H1 (cell line): ENCODE results near the gene CHD1. TPM values are rescaled to one million over a fixed set of nuclear protein-coding genes. Genes with fewer than 3 reads are reported as not detected.
A peak's percentile ranks its signal among the peaks of the same experiment; 100 is the strongest.

Experiments
- CTCF ChIA-PET: fragments of 300-600 bp; sonication (Branson Sonifier 250); formaldehyde crosslinking; loops from one replicate; lab custom pipeline; 2021; ENCODE audit not compliant: partially characterized antibody; lab: Charles Lee
- POLR2A ChIA-PET: fragments of 300-600 bp; sonication (Branson Sonifier 250); formaldehyde crosslinking; loops from one replicate; lab custom pipeline; 2021; ENCODE audit warnings: inconsistent platforms; ENCODE audit not compliant: partially characterized antibody; lab: Charles Lee
- DNase-seq, 2 experiments: peaks; one replicate each; pipeline versions ENCODE4 v3.0.0 to v3.0.0-alpha.2; 2010 to 2022; ENCODE audit warnings: low spot score in 2 of 2, low read depth in 1 of 2, mixed read lengths in 1 of 2
- FAIRE-seq: peaks from 2 replicates; lab custom pipeline; 2011; peaks lifted over from hg19 to GRCh38; lab: Jason Lieb, UNC
- H2AFZ ChIP-seq: 2 replicates; pipeline ENCODE4 v1.8.1; 2012; ENCODE audit warnings: low read length, inconsistent platforms
- H2AK5ac ChIP-seq: 2 replicates; pipeline ENCODE4 v1.6.1; 2013; ENCODE audit warnings: low read depth, low read length
- H2BK120ac ChIP-seq: replicated peaks from 2 replicates; pipeline ENCODE3; 2013; ENCODE audit warnings: low read depth, low read length, inconsistent platforms
- H2BK12ac ChIP-seq: 2 replicates; pipeline ENCODE4 v1.6.1; 2013; ENCODE audit warnings: low read depth, low read length
- H2BK15ac ChIP-seq: 2 replicates; pipeline ENCODE4 v1.6.1; 2013; ENCODE audit warnings: low read length
- H2BK20ac ChIP-seq: 2 replicates; pipeline ENCODE4 v1.6.1; 2013; ENCODE audit warnings: low read length
- H2BK5ac ChIP-seq: 2 replicates; pipeline ENCODE4 v1.6.1; 2013; ENCODE audit warnings: low read depth, low read length
- H3K14ac ChIP-seq: 2 replicates; pipeline ENCODE4 v1.6.1; 2013; ENCODE audit warnings: inconsistent platforms; ENCODE audit not compliant: insufficient read length
- H3K18ac ChIP-seq: 2 replicates; pipeline ENCODE4 v1.6.1; 2013; ENCODE audit warnings: low read length; ENCODE audit errors: extremely low read depth
- H3K23ac ChIP-seq: 2 replicates; pipeline ENCODE4 v1.6.1; 2013; ENCODE audit warnings: inconsistent platforms; ENCODE audit not compliant: insufficient read length
- H3K23me2 ChIP-seq: 2 replicates; pipeline ENCODE4 v1.6.1; 2013; ENCODE audit warnings: low read depth, low read length
- H3K27ac ChIP-seq: 2 replicates; pipeline ENCODE4 v1.6.1; 2011; ENCODE audit warnings: low read depth, low read length, inconsistent platforms
- H3K27me3 ChIP-seq, 4 experiments: replicated peaks in 1 of 4; 1 replicate in 1 of 4; 2 replicates in 3 of 4; pipeline versions ENCODE4 v1.6.1 to v1.8.1; 2011 to 2013; ENCODE audit warnings: low read length in 3 of 4, mild to moderate bottlenecking in 3 of 4, inconsistent platforms in 2 of 4, mixed read lengths in 2 of 4, moderate library complexity in 1 of 4; ENCODE audit not compliant: control insufficient read depth in 3 of 4, insufficient read depth in 3 of 4; ENCODE audit errors: extremely low read depth in 1 of 4
- H3K36me3 ChIP-seq, 4 experiments: 2 replicates each; pipeline versions ENCODE4 v1.6.1 to v1.8.1; 2011 to 2013; ENCODE audit warnings: mild to moderate bottlenecking in 4 of 4, low read length in 3 of 4, moderate library complexity in 2 of 4, control low read depth in 1 of 4, inconsistent platforms in 1 of 4; ENCODE audit not compliant: insufficient read depth in 4 of 4, control insufficient read depth in 2 of 4
- H3K4ac ChIP-seq: replicated peaks from 2 replicates; pipeline ENCODE3; 2013; ENCODE audit warnings: low read length, low read depth, mixed read lengths, inconsistent platforms; ENCODE audit not compliant: insufficient read length
- H3K4me1 ChIP-seq, 4 experiments: replicated peaks in 1 of 4; 1 replicate in 1 of 4; 2 replicates in 3 of 4; pipeline versions ENCODE4 v1.6.1 to v1.8.1; 2011 to 2013; ENCODE audit warnings: low read length in 3 of 4, inconsistent platforms in 2 of 4, mixed read lengths in 1 of 4; ENCODE audit not compliant: insufficient read depth in 4 of 4, control insufficient read depth in 3 of 4
- H3K4me2 ChIP-seq, 2 experiments: 2 replicates each; pipeline versions ENCODE4 v1.6.1 to v1.8.1; 2011 to 2013; ENCODE audit warnings: low read depth in 2 of 2, low read length in 2 of 2, control low read depth in 1 of 2, inconsistent platforms in 1 of 2, mild to moderate bottlenecking in 1 of 2; ENCODE audit not compliant: insufficient read depth in 1 of 2
- H3K4me3 ChIP-seq, 4 experiments: fragments of 200-600, 300-600 bp in 1 of 4; sonication (generic), shearing (Covaris generic), sonication (Bioruptor Twin) in 1 of 4; 2 replicates each; pipeline versions ENCODE4 v1.5.1 to v1.8.1; 2011 to 2016; ENCODE audit warnings: low read length in 4 of 4, low read depth in 3 of 4, control low read depth in 2 of 4, inconsistent platforms in 2 of 4, mild to moderate bottlenecking in 2 of 4, mixed read lengths in 1 of 4, moderate library complexity in 1 of 4; ENCODE audit not compliant: insufficient read depth in 2 of 4; ENCODE audit errors: extremely low read depth in 1 of 4
- H3K56ac ChIP-seq: replicated peaks from 2 replicates; pipeline ENCODE3; 2013; ENCODE audit warnings: low read depth, mild to moderate bottlenecking, mixed read lengths, low read length, inconsistent platforms; ENCODE audit not compliant: insufficient read length
- H3K79me1 ChIP-seq: 2 replicates; pipeline ENCODE4 v1.6.1; 2013; ENCODE audit warnings: low read depth, low read length, control low read depth
- H3K79me2 ChIP-seq, 2 experiments: 2 replicates each; pipeline versions ENCODE4 v1.6.1 to v1.8.1; 2012 to 2013; ENCODE audit warnings: low read length in 2 of 2, mild to moderate bottlenecking in 2 of 2, inconsistent platforms in 1 of 2; ENCODE audit not compliant: insufficient read depth in 2 of 2, control insufficient read depth in 1 of 2
- H3K9ac ChIP-seq, 4 experiments: replicated peaks in 1 of 4; 1 replicate in 1 of 4; 2 replicates in 3 of 4; pipeline versions ENCODE4 v1.6.1 to v1.8.1; 2011 to 2013; ENCODE audit warnings: low read depth in 3 of 4, low read length in 3 of 4, control low read depth in 2 of 4, mild to moderate bottlenecking in 2 of 4, moderate library complexity in 2 of 4, inconsistent platforms in 1 of 4; ENCODE audit errors: extremely low read depth in 1 of 4
- H3K9me3 ChIP-seq, 2 experiments: 2 replicates each; pipeline versions ENCODE4 v1.6.1 to v1.8.1; 2012 to 2013; ENCODE audit warnings: mild to moderate bottlenecking in 2 of 2, moderate library complexity in 2 of 2, control low read depth in 1 of 2, inconsistent platforms in 1 of 2, low read depth in 1 of 2, low read length in 1 of 2, mixed read lengths in 1 of 2; ENCODE audit not compliant: insufficient read depth in 2 of 2
- H4K20me1 ChIP-seq, 2 experiments: replicated peaks in 1 of 2; 2 replicates each; pipeline versions ENCODE3 to v1.8.1; 2011 to 2013; ENCODE audit warnings: inconsistent platforms in 2 of 2, low read length in 2 of 2, mild to moderate bottlenecking in 1 of 2; ENCODE audit not compliant: insufficient read depth in 2 of 2, control insufficient read depth in 1 of 2
- H4K5ac ChIP-seq: 2 replicates; pipeline ENCODE4 v1.6.1; 2013; ENCODE audit warnings: low read length, low read depth, mixed read lengths, inconsistent platforms; ENCODE audit not compliant: insufficient read length
- H4K8ac ChIP-seq: 2 replicates; pipeline ENCODE4 v1.8.0; 2013; ENCODE audit warnings: mild to moderate bottlenecking, moderate library complexity, low read length, inconsistent platforms; ENCODE audit not compliant: insufficient read depth; ENCODE audit errors: extremely low read depth
- H4K91ac ChIP-seq: replicated peaks from 2 replicates; pipeline ENCODE3; 2013; ENCODE audit warnings: low read length, mixed read lengths, inconsistent platforms; ENCODE audit not compliant: insufficient read length
- BCL11A ChIP-seq, 2 experiments: IDR thresholded peaks; one replicate each; pipeline ENCODE4 v1.6.1; 2011; ENCODE audit warnings: low read depth in 2 of 2, low read length in 2 of 2, mild to moderate bottlenecking in 2 of 2
- BRCA1 ChIP-seq: IDR thresholded peaks from 2 replicates; pipeline ENCODE4 v1.6.1; 2012; ENCODE audit warnings: low read depth, low read length, improper control_type of control experiment
- HDAC6 ChIP-seq: IDR thresholded peaks from one replicate; pipeline ENCODE4 v1.7.1; 2012; ENCODE audit warnings: low read depth, mild to moderate bottlenecking, inconsistent platforms, low read length, moderate library complexity
- JUN ChIP-seq: IDR thresholded peaks from 2 replicates; pipeline ENCODE4 v1.6.1; 2011; ENCODE audit warnings: low read depth, mild to moderate bottlenecking, improper control_type of control experiment, low read length
- KDM1A ChIP-seq: fragments of 200-600, 300-600 bp; sonication (generic); IDR thresholded peaks from 2 replicates; pipeline ENCODE4 v1.7.1; 2016; ENCODE audit warnings: mild to moderate bottlenecking, low read length, borderline replicate concordance
- NANOG ChIP-seq: IDR thresholded peaks from 2 replicates; pipeline ENCODE4 v1.6.1; 2011; ENCODE audit warnings: low read length, low read depth, mild to moderate bottlenecking, inconsistent platforms; ENCODE audit not compliant: insufficient read depth, poor library complexity, severe bottlenecking
- PHF8 ChIP-seq: fragments of 200-600 bp; sonication (generic); conservative IDR thresholded peaks from 2 replicates; pipeline ENCODE4 v1.7.1; 2012; ENCODE audit warnings: low read depth, mild to moderate bottlenecking, inconsistent platforms, low read length, moderate library complexity
- RAD21 ChIP-seq, 2 experiments: IDR thresholded peaks in 1 of 2; conservative IDR thresholded peaks in 1 of 2; 2 replicates each; pipeline ENCODE4 v1.6.1; 2011; ENCODE audit warnings: low read depth in 2 of 2, low read length in 2 of 2, improper control_type of control experiment in 1 of 2, inconsistent platforms in 1 of 2, mild to moderate bottlenecking in 1 of 2, moderate library complexity in 1 of 2
- RFX5 ChIP-seq: IDR thresholded peaks from 2 replicates; pipeline ENCODE4 v1.6.1; 2011; ENCODE audit warnings: low read depth, low read length, improper control_type of control experiment, borderline replicate concordance
- RNF2 ChIP-seq: fragments of 200-900, 300-1000 bp; sonication (generic); IDR thresholded peaks from 2 replicates; pipeline ENCODE4 v1.7.1; 2016; ENCODE audit warnings: borderline replicate concordance, low read depth, mild to moderate bottlenecking, antibody characterized with exemption, low read length; ENCODE audit not compliant: poor library complexity, severe bottlenecking; ENCODE audit errors: missing control alignments
- SIN3A ChIP-seq, 2 experiments: IDR thresholded peaks in 1 of 2; conservative IDR thresholded peaks in 1 of 2; 2 replicates each; pipeline ENCODE4 v1.6.1; 2011 to 2012; ENCODE audit warnings: low read length in 2 of 2, improper control_type of control experiment in 1 of 2, low read depth in 1 of 2, mild to moderate bottlenecking in 1 of 2
- TCF12 ChIP-seq: IDR thresholded peaks from 2 replicates; pipeline ENCODE4 v1.6.1; 2011; ENCODE audit warnings: low read depth, mild to moderate bottlenecking, low read length
- polyA plus RNA-seq, 7 experiments: library from polyadenylated mRNA; depleted of rRNA in 3 of 7; stranded (reverse) in 5 of 7; unstranded in 2 of 7; fragments of >200 nt in 5 of 7; fragments of 200-250 nt in 2 of 7; gene quantifications; 1 replicate in 5 of 7; 2 replicates in 1 of 7; 4 replicates in 1 of 7; pipeline versions ENCODE4 v1.2.1 to v1.2.3, GENCODE V29; 2011 to 2013; ENCODE audit warnings: missing spikeins in 2 of 7, mixed read lengths in 2 of 7
- total RNA-seq: library from RNA; stranded (reverse); fragmentation: NEBNext Ultra II Directional; extraction: Animal tissue kit (Norgen Biotek cat#: 25700); gene quantifications from 2 replicates; pipeline ENCODE4 v1.2.1, GENCODE V29; 2021
- TF ChIP-seq, protein P1 (sequence below): IDR thresholded peaks from 2 replicates; pipeline ENCODE4 v1.6.1; 2012; ENCODE audit warnings: inconsistent platforms

Gene CHD1
- total and polyA plus RNA-seq, 2 of the 8 experiments (the other 6 are each of a cell fraction or from before 2014, with no cell fraction given) = 15.6 to 53.0 TPM

DNA sequence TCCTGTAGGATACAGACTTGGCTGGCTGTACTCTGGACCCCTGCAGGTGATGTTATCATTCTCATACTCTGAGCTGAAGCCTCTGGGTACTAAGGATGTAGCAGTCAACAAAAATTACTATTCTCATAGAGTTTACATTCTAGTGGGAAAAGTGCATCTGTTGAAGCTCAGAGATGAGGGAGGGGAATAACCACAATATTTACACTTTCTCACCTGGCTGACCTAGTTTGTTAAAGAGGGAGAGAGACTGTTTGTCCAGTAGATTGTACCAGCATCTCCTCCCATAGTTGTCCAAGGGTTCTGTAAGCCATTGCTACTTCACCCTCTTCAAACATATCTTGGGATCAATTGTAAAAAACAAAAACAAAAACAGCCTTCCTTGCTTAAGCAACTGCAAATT lies 33.8 kb upstream of the CHD1 start:
- Histone ChIP-seq H3K36me3 (no peaks in the 10 kb centered on the region), H2BK5ac (no peak overlapping the region), H4K5ac (no peak overlapping the region), H3K56ac (no peak overlapping the region), H2BK20ac (no peak overlapping the region), H4K91ac (no peak overlapping the region), H4K20me1 (no peaks in the 10 kb centered on the region), H2BK15ac (no peak overlapping the region), H3K14ac (no peak overlapping the region), H3K23ac (no peak overlapping the region), H4K8ac (no peak overlapping the region), H3K27me3 (peaks cover 0 to 10% (median 0%) of the 10 kb centered on the region in 4 experiments; a peak in 3 of 7 replicates), H3K4ac (no peak overlapping the region), H3K9me3 (no peaks in the 10 kb centered on the region), H3K27ac (no peak overlapping the region), H2BK120ac (no peak overlapping the region), H2BK12ac (no peak overlapping the region), H3K9ac (no peak overlapping the region), H2AFZ (no peak overlapping the region), H3K4me3 (peak overlapping the region in 1 of 4 experiments; percentile 4; a peak in 1 of 8 replicates), H3K4me1 (peaks cover 3 to 6% (median 4%) of the 10 kb centered on the region in 4 experiments; a peak in 6 of 7 replicates), H3K23me2 (no peaks in the 10 kb centered on the region), H3K79me1 (no peaks in the 10 kb centered on the region), H2AK5ac (0 out of 2 replicates have a peak overlapping the region, but pooled peaks have one; percentile 1), H3K18ac (no peak overlapping the region), H3K4me2 (no peak overlapping the region; a peak in 1 of 4 replicates), H3K79me2 (no peaks in the 10 kb centered on the region)
- ChIA-PET POLR2A (interaction anchor here (1.5 kb wide), 1 partner anchor 34 kb away, joined by 3 read pairs; the partner anchor contains the start of gene CHD1), CTCF (interaction anchor here (0.7 to 1.7 kb wide), 3 partner anchors 21 to 75 kb away, joined by 3 to 6 read pairs (median 3); no protein-coding TSS in a partner anchor)
- DNase-seq (no peak), FAIRE-seq (no peak)
- TF ChIP-seq SIN3A (conservative IDR thresholded peaks at IDR 0.05 in 1 of 2, IDR thresholded peaks at IDR 0.05 in 1 of 2; ENCODE audit: low read depth in 1 of 2, low read length in 2 of 2) (no peak), RAD21 (IDR thresholded peaks at IDR 0.05 in 1 of 2, conservative IDR thresholded peaks at IDR 0.05 in 1 of 2; ENCODE audit: low read depth in 2 of 2, low read length in 2 of 2) (no peak), TCF12 (no peak), PHF8 (no peak), KDM1A (no peak), RNF2 (no peak), NANOG (no peak), BRCA1 (no peak), JUN (no peak), BCL11A (IDR thresholded peaks at IDR 0.05; ENCODE audit: low read depth in 2 of 2, low read length in 2 of 2) (no peak), HDAC6 (no peak), RFX5 (no peak)
- TF ChIP-seq, protein P1, sequence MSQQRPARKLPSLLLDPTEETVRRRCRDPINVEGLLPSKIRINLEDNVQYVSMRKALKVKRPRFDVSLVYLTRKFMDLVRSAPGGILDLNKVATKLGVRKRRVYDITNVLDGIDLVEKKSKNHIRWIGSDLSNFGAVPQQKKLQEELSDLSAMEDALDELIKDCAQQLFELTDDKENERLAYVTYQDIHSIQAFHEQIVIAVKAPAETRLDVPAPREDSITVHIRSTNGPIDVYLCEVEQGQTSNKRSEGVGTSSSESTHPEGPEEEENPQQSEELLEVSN = no peak
